ENCODE measurements around the gene SPATA6L.

GRCh38 chr9:4563105-4563504 is 103.2 kb downstream of the SPATA6L start:
- TF ChIP-seq SP1 (IDR thresholded peaks at IDR 0.05) = no peak
- TF ChIP-seq CTCF (IDR thresholded peaks at IDR 0.05; ENCODE audit: low read depth, low read length, missing input control) = no peak

Data from liver (tissue), 3 donors.